ENCODE measurements around the gene ALPK3. TPM values are rescaled to one million over a fixed set of nuclear protein-coding genes. Genes with fewer than 3 reads are reported as not detected.

ALPK3 gene
- polyA plus RNA-seq, 4 donors, result 0.22 to 8.0 (median 0.93) TPM

- H3K27me3 ChIP-seq (ENCODE audit: control insufficient read depth in 3 of 3, insufficient read depth in 3 of 3, low read length in 3 of 3), result no peaks in the 10 kb centered on the region
- peaks cover 0 to 58% (median 4%) of the 10 kb centered on the region in 3 donors for H3K36me3 ChIP-seq (ENCODE audit: control insufficient read depth in 3 of 3, insufficient read depth in 2 of 3, low read depth in 1 of 3, low read length in 3 of 3)
- H3K27ac ChIP-seq (ENCODE audit: low read depth in 1 of 3, low read length in 2 of 3), result no peak overlapping the region
- peaks cover 3 to 37% (median 13%) of the 10 kb centered on the region in 3 donors for H3K4me1 ChIP-seq (ENCODE audit: control insufficient read depth in 3 of 3, insufficient read depth in 2 of 3, low read depth in 1 of 3, low read length in 2 of 3)
- DNase-seq (no peak), FAIRE-seq (no peak)
- 69 to 84% (median 73%) methylated on average over 4 of the region's 4 CpGs for WGBS, 3 donors
- H3K4me3 ChIP-seq (ENCODE audit: low read depth in 1 of 3, low read length in 3 of 3), result no peak overlapping the region
- H3K9me3 ChIP-seq (ENCODE audit: control insufficient read depth in 2 of 2, insufficient read depth in 1 of 2, low read depth in 1 of 2, low read length in 1 of 2), result no peaks in the 10 kb centered on the region
Observed at GRCh38 chr15:84907731-84908130, 90.6 kb downstream of the ALPK3 start.

GRCh38 chr15:84908564-84908963, 91.4 kb downstream of the ALPK3 start:
- no peak overlapping the region for H3K4me3 ChIP-seq (ENCODE audit: low read depth in 1 of 3, low read length in 3 of 3)
- H3K27me3 ChIP-seq (ENCODE audit: control insufficient read depth in 3 of 3, insufficient read depth in 3 of 3, low read length in 3 of 3), result no peaks in the 10 kb centered on the region
- 35 to 58% (median 41%) methylated on average over 13 of the region's 13 CpGs for WGBS, 3 donors
- FAIRE-seq, result no peak
- H3K27ac ChIP-seq (ENCODE audit: low read depth in 1 of 3, low read length in 2 of 3), result peak overlapping the region in 1 of 3 donors; percentile 63
- peak in 1 of 2 donors; percentile 66 for DNase-seq
- H3K9me3 ChIP-seq (ENCODE audit: control insufficient read depth in 2 of 2, insufficient read depth in 1 of 2, low read depth in 1 of 2, low read length in 1 of 2), result no peaks in the 10 kb centered on the region
- peaks cover 0 to 64% (median 2%) of the 10 kb centered on the region in 3 donors for H3K36me3 ChIP-seq (ENCODE audit: control insufficient read depth in 3 of 3, insufficient read depth in 2 of 3, low read depth in 1 of 3, low read length in 3 of 3)
- peaks cover 3 to 42% (median 14%) of the 10 kb centered on the region in 3 donors for H3K4me1 ChIP-seq (ENCODE audit: control insufficient read depth in 3 of 3, insufficient read depth in 2 of 3, low read depth in 1 of 3, low read length in 2 of 3)

GRCh38 chr15:84909029-84909428, 91.9 kb downstream of the ALPK3 start:
- DNase-seq (no peak), FAIRE-seq (no peak)
- H3K27ac ChIP-seq (ENCODE audit: low read depth in 1 of 3, low read length in 2 of 3), result peak overlapping the region in 1 of 3 donors; percentile 63
- no peaks in the 10 kb centered on the region for H3K27me3 ChIP-seq (ENCODE audit: control insufficient read depth in 3 of 3, insufficient read depth in 3 of 3, low read length in 3 of 3)
- no peak overlapping the region for H3K4me3 ChIP-seq (ENCODE audit: low read depth in 1 of 3, low read length in 3 of 3)
- H3K36me3 ChIP-seq (ENCODE audit: control insufficient read depth in 3 of 3, insufficient read depth in 2 of 3, low read depth in 1 of 3, low read length in 3 of 3), result peaks cover 0 to 64% (median 2%) of the 10 kb centered on the region in 3 donors
- 87 to 88% (median 87%) methylated on average over 3 of the region's 3 CpGs for WGBS, 3 donors
- peaks cover 3 to 43% (median 14%) of the 10 kb centered on the region in 3 donors for H3K4me1 ChIP-seq (ENCODE audit: control insufficient read depth in 3 of 3, insufficient read depth in 2 of 3, low read depth in 1 of 3, low read length in 2 of 3)
- no peaks in the 10 kb centered on the region for H3K9me3 ChIP-seq (ENCODE audit: control insufficient read depth in 2 of 2, insufficient read depth in 1 of 2, low read depth in 1 of 2, low read length in 1 of 2)

GRCh38 chr15:84909782-84910181, 92.6 kb downstream of the ALPK3 start:
- Histone ChIP-seq H3K4me1 (ENCODE audit: control insufficient read depth in 3 of 3, insufficient read depth in 2 of 3, low read depth in 1 of 3, low read length in 2 of 3) (peaks cover 3 to 51% (median 14%) of the 10 kb centered on the region in 3 donors), H3K9me3 (ENCODE audit: control insufficient read depth in 2 of 2, insufficient read depth in 1 of 2, low read depth in 1 of 2, low read length in 1 of 2) (no peaks in the 10 kb centered on the region), H3K27ac (ENCODE audit: low read depth in 1 of 3, low read length in 2 of 3) (peak overlapping the region in 1 of 3 donors; percentile 16), H3K4me3 (ENCODE audit: low read depth in 1 of 3, low read length in 3 of 3) (no peak overlapping the region), H3K36me3 (ENCODE audit: control insufficient read depth in 3 of 3, insufficient read depth in 2 of 3, low read depth in 1 of 3, low read length in 3 of 3) (peaks cover 0 to 61% (median 0%) of the 10 kb centered on the region in 3 donors), H3K27me3 (ENCODE audit: control insufficient read depth in 3 of 3, insufficient read depth in 3 of 3, low read length in 3 of 3) (no peaks in the 10 kb centered on the region)
- WGBS, 3 donors, result 84 to 99% (median 86%) methylated on average over 4 of the region's 4 CpGs
- DNase-seq (no peak), FAIRE-seq (no peak)

GRCh38 chr15:84910928-84911623, 93.9 kb downstream of the ALPK3 start:
- FAIRE-seq (no peak), DNase-seq (peak in 1 of 2 donors; percentile 66)
- Histone ChIP-seq H3K27me3 (ENCODE audit: control insufficient read depth in 3 of 3, insufficient read depth in 3 of 3, low read length in 3 of 3) (no peaks in the 10 kb centered on the region), H3K4me1 (ENCODE audit: control insufficient read depth in 3 of 3, insufficient read depth in 2 of 3, low read depth in 1 of 3, low read length in 2 of 3) (peaks cover 3 to 56% (median 14%) of the 10 kb centered on the region in 3 donors), H3K9me3 (ENCODE audit: control insufficient read depth in 2 of 2, insufficient read depth in 1 of 2, low read depth in 1 of 2, low read length in 1 of 2) (no peaks in the 10 kb centered on the region), H3K36me3 (ENCODE audit: control insufficient read depth in 3 of 3, insufficient read depth in 2 of 3, low read depth in 1 of 3, low read length in 3 of 3) (peaks cover 0 to 59% (median 0%) of the 10 kb centered on the region in 3 donors), H3K4me3 (ENCODE audit: low read depth in 1 of 3, low read length in 3 of 3) (no peak overlapping the region), H3K27ac (ENCODE audit: low read depth in 1 of 3, low read length in 2 of 3) (peak overlapping the region; percentile 78 to 92 (median 90))
- 58 to 90% (median 64%) methylated on average over 13 to 17 of the region's 17 CpGs for WGBS, 3 donors

GRCh38 chr15:84911879-84912660, 94.9 kb downstream of the ALPK3 start:
- H3K36me3 ChIP-seq (ENCODE audit: control insufficient read depth in 3 of 3, insufficient read depth in 2 of 3, low read depth in 1 of 3, low read length in 3 of 3), result peaks cover 0 to 63% (median 0%) of the 10 kb centered on the region in 3 donors
- H3K27me3 ChIP-seq (ENCODE audit: control insufficient read depth in 3 of 3, insufficient read depth in 3 of 3, low read length in 3 of 3), result no peaks in the 10 kb centered on the region
- H3K27ac ChIP-seq (ENCODE audit: low read depth in 1 of 3, low read length in 2 of 3), result peak overlapping the region; percentile 82 to 92 (median 90)
- FAIRE-seq, result no peak
- DNase-seq, result peak; percentile 76 to 90
- H3K9me3 ChIP-seq (ENCODE audit: control insufficient read depth in 2 of 2, insufficient read depth in 1 of 2, low read depth in 1 of 2, low read length in 1 of 2), result no peaks in the 10 kb centered on the region
- peaks cover 3 to 56% (median 14%) of the 10 kb centered on the region in 3 donors for H3K4me1 ChIP-seq (ENCODE audit: control insufficient read depth in 3 of 3, insufficient read depth in 2 of 3, low read depth in 1 of 3, low read length in 2 of 3)
- 16 to 32% (median 18%) methylated on average over 6 of the region's 6 CpGs for WGBS, 3 donors
- H3K4me3 ChIP-seq (ENCODE audit: low read depth in 1 of 3, low read length in 3 of 3), result no peak overlapping the region

GRCh38 chr15:84913360-84913723, 96.2 kb downstream of the ALPK3 start:
- 74 to 86% (median 77%) methylated on average over 2 of the region's 2 CpGs for WGBS, 3 donors
- Histone ChIP-seq H3K4me3 (ENCODE audit: low read depth in 1 of 3, low read length in 3 of 3) (no peak overlapping the region), H3K36me3 (ENCODE audit: control insufficient read depth in 3 of 3, insufficient read depth in 2 of 3, low read depth in 1 of 3, low read length in 3 of 3) (peaks cover 0 to 65% (median 0%) of the 10 kb centered on the region in 3 donors), H3K27me3 (ENCODE audit: control insufficient read depth in 3 of 3, insufficient read depth in 3 of 3, low read length in 3 of 3) (no peaks in the 10 kb centered on the region), H3K9me3 (ENCODE audit: control insufficient read depth in 2 of 2, insufficient read depth in 1 of 2, low read depth in 1 of 2, low read length in 1 of 2) (no peaks in the 10 kb centered on the region), H3K4me1 (ENCODE audit: control insufficient read depth in 3 of 3, insufficient read depth in 2 of 3, low read depth in 1 of 3, low read length in 2 of 3) (peaks cover 3 to 48% (median 14%) of the 10 kb centered on the region in 3 donors), H3K27ac (ENCODE audit: low read depth in 1 of 3, low read length in 2 of 3) (peak overlapping the region; percentile 82 to 92 (median 90))
- no peak for DNase-seq
- FAIRE-seq, result no peak

- Histone ChIP-seq H3K27me3 (ENCODE audit: control insufficient read depth in 3 of 3, insufficient read depth in 3 of 3, low read length in 3 of 3) (no peaks in the 10 kb centered on the region), H3K27ac (ENCODE audit: low read depth in 1 of 3, low read length in 2 of 3) (peak overlapping the region in 1 of 3 donors; percentile 67), H3K4me1 (ENCODE audit: control insufficient read depth in 3 of 3, insufficient read depth in 2 of 3, low read depth in 1 of 3, low read length in 2 of 3) (peaks cover 3 to 38% (median 14%) of the 10 kb centered on the region in 3 donors), H3K9me3 (ENCODE audit: control insufficient read depth in 2 of 2, insufficient read depth in 1 of 2, low read depth in 1 of 2, low read length in 1 of 2) (no peaks in the 10 kb centered on the region), H3K4me3 (ENCODE audit: low read depth in 1 of 3, low read length in 3 of 3) (no peak overlapping the region), H3K36me3 (ENCODE audit: control insufficient read depth in 3 of 3, insufficient read depth in 2 of 3, low read depth in 1 of 3, low read length in 3 of 3) (peaks cover 0 to 64% (median 0%) of the 10 kb centered on the region in 3 donors)
- FAIRE-seq (no peak), DNase-seq (no peak)
- WGBS, 3 donors, result 75 to 86% (median 77%) methylated on average over 5 of the region's 5 CpGs
Observed at GRCh38 chr15:84914351-84914750, 97.2 kb downstream of the ALPK3 start.

Data from small intestine (tissue), 7 donors.